ENCODE data around the gene DOCK6.

DOCK6 gene, protein sequence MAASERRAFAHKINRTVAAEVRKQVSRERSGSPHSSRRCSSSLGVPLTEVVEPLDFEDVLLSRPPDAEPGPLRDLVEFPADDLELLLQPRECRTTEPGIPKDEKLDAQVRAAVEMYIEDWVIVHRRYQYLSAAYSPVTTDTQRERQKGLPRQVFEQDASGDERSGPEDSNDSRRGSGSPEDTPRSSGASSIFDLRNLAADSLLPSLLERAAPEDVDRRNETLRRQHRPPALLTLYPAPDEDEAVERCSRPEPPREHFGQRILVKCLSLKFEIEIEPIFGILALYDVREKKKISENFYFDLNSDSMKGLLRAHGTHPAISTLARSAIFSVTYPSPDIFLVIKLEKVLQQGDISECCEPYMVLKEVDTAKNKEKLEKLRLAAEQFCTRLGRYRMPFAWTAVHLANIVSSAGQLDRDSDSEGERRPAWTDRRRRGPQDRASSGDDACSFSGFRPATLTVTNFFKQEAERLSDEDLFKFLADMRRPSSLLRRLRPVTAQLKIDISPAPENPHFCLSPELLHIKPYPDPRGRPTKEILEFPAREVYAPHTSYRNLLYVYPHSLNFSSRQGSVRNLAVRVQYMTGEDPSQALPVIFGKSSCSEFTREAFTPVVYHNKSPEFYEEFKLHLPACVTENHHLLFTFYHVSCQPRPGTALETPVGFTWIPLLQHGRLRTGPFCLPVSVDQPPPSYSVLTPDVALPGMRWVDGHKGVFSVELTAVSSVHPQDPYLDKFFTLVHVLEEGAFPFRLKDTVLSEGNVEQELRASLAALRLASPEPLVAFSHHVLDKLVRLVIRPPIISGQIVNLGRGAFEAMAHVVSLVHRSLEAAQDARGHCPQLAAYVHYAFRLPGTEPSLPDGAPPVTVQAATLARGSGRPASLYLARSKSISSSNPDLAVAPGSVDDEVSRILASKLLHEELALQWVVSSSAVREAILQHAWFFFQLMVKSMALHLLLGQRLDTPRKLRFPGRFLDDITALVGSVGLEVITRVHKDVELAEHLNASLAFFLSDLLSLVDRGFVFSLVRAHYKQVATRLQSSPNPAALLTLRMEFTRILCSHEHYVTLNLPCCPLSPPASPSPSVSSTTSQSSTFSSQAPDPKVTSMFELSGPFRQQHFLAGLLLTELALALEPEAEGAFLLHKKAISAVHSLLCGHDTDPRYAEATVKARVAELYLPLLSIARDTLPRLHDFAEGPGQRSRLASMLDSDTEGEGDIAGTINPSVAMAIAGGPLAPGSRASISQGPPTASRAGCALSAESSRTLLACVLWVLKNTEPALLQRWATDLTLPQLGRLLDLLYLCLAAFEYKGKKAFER (N-terminal part only)

DNA sequence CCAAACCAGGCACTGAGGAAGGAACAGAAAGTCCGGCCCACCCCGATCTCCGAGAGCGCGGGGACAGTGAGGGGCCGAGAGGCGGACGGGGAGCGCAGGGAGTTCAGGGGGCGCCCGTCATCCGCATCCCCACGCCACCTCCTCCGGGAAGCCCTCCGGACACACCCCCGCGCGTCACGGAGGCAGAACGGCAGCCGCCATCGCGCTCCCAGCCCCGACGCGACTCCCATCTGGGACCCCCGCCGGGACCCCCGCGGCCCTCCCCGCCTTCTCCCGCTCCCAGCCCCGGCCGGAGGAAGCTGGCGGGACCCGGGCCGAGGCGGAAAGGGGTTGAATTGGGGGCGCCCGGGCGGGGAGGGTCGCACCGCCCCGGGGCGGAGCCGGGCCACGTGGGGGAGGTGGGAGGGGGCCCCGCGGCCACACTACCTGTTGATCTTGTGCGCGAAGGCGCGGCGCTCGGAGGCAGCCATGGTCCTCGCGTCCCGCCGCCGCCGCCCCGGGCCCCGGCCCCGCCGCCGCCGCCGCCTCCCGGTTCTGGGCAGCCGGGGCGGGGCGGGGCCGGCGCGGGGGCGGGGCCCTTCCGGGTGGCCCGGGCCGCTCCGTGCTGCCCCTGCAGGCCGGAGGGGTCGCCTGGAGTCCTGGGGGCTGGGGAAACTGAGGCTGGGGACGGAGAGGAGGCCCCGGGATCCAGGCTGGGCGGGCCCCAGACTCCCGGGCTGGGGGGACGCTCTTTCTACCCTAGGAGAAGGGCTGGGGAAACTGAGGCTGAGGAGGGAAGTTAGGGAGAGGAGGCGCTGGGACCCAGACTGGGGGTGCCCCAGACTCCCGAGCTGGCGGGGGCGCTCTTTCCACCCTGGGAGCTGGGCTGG lies at the start of gene DOCK6:
TSS of gene DOCK6 (minus strand) at position 554 of the 869 bp plus-strand sequence. CDS start at position 470, 84 bp downstream.
- FAIRE-seq: no peak

DNA sequence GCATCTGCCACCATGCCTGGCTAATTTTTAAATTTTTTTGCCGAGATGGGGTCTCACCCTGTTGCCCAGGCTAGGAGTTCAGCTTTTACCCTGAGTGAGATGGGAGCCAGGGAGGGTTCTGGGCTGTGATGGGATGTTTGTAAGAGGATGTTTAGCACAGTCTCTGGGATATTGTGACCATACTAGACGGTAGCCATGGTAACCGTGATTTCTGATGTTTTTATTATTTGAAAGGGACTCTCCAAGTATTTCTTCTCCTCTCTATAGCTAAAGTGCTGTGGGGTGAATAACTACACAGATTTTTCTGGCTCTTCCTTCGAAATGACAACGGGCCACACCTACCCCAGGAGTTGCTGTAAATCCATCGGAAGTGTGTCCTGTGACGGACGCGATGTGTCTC lies 44.0 kb upstream of the DOCK6 start:
- FAIRE-seq: no peak

DNA sequence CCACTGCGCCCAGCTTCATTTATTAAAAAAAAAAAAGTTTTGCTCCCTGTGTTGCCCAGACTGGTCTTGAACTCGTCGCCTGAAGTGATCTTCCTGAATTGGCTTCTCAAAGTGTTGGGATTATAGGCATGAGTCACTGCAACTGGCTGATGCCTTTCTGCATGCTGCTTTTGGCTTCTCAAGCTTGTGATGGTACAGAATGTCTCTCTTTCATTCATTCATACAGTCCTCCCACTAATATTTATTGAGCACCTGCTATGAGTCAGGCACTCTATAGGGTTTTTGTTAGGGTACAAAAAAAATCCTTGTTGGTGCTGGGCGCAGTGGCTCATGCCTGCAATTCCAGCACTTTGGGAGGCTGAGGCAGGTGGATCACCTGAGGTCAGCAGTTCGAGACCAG lies 42.6 kb upstream of the DOCK6 start:
- no peak for FAIRE-seq

DNA sequence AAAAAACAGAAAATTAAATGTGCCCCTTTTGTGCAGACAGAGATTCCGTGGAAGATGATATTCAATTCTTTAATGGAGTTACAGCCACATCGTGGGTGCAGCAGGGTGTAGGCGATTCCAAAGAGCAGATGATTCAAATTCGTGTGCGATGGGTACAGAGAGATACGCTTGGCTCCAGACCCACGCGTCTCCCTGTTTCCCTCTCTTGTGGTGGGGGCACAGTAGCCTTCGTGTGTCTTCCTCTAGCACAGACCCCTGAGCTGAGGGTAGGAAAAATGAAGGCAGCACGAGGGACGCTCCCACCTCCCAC lies 38.4 kb upstream of the DOCK6 start:
- no peak for FAIRE-seq

DNA sequence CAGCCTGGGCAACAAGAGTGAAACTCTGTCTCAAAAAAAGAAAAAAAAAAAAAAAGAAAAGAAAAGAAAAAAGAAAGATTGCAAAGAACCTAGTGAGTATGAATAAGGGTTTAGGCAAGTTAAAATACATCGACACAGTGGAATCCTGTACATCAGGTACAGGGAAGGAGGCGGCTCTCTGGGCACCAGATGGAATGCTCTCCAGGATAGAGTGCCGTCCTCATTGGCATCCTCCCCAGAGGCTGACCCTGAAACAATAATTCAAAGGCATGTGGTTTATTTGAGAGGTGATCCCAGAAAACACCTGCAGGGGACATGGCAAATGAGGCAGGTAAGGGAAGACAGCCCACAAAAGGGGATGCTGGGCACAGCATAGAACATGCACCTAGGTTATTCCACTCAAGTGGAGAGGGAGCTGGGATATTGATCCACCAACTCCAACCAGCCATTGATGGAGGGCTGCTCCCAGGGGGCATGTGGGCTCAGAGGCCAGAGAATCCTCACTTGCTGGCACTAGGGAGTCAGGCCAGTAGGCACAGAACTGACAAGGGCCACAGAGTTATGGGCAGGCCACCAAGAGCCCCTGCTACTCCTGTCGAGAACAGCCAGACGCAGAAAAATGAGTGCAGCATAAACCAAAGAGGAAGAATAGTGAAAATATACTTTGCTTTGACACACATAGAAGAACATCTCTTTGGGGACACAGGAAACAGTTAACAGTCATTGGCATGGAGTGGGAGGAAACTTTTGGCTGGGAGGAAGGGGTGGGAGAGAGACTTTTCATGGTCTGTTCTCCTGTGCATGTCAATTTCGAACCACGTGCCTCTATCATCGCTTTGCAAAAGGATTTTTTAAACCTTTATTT lies 37.9 kb upstream of the DOCK6 start:
- no peak for FAIRE-seq

DNA sequence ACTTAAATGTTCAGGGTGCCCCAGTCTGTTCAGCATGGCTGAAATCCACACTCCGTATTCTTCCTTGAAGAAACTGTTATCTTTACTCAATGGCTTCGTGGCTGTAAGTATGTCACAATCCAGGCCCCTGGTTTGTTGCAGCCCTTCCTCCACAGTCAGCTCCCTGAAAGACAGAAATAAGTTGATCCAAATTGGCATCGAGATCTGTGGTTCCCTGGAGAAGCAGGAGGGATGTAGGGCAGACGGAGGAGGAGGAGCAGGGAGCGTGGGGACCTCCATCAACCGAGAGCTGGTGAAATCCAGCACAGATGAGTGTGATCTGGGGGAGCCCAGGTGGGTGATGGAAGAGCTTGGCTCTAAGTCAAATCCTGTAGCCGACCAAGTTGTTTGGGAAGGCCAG lies 33.9 kb upstream of the DOCK6 start:
- FAIRE-seq: no peak

DNA sequence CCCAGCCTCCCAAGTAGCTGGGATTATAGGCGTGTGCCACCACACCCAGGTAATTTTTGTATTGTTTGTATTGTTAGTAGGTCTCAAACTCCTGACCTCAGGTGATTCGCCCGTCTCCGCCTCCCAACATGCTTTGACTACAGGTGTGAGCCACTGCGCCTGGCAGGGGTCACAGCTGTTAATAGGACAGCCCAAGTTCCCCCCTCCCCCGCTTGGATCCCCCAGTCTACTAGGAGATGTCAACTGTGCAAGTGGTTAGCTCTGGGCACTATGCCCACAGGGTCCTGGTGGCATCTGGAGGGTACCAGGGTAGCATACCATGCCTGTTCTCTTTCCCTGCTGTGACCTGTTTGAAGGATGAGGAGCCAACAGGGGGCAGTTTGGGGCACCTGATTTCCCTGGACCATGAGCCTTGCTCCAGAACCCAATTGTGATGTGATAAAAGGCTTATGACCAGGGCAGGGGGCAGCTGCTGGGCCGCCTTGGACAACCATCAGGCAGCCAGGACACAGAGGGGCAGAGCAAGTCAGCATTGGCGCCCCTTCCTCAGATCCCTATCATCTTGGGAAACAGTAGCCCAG lies 33.4 kb upstream of the DOCK6 start, which contains the start of gene TSPAN16:
TSS of gene TSPAN16 (plus strand) at position 496 of the 581 bp plus-strand sequence. CDS start 138 bp downstream, outside the sequence.
- FAIRE-seq: no peak

DNA sequence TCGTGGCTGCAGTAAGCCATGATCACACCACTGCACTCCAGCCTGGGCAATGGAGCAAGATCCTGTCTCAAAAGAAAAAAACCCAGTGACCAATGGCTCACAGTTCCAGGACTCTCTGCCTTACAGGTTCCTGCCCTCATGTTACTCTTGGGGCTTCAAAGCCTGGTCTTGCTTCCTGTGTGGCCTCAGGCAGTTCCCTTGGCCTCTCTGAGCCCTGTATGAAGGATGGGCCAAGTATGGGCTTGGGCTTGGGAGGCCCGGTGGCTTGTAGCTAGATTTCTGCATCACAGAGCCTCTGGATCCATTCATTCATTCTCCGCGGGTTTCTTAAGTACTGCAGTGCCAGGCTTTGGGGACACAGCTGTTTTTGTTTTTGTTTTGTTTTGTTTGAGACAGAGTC lies 32.9 kb upstream of the DOCK6 start:
- no peak for FAIRE-seq

DNA sequence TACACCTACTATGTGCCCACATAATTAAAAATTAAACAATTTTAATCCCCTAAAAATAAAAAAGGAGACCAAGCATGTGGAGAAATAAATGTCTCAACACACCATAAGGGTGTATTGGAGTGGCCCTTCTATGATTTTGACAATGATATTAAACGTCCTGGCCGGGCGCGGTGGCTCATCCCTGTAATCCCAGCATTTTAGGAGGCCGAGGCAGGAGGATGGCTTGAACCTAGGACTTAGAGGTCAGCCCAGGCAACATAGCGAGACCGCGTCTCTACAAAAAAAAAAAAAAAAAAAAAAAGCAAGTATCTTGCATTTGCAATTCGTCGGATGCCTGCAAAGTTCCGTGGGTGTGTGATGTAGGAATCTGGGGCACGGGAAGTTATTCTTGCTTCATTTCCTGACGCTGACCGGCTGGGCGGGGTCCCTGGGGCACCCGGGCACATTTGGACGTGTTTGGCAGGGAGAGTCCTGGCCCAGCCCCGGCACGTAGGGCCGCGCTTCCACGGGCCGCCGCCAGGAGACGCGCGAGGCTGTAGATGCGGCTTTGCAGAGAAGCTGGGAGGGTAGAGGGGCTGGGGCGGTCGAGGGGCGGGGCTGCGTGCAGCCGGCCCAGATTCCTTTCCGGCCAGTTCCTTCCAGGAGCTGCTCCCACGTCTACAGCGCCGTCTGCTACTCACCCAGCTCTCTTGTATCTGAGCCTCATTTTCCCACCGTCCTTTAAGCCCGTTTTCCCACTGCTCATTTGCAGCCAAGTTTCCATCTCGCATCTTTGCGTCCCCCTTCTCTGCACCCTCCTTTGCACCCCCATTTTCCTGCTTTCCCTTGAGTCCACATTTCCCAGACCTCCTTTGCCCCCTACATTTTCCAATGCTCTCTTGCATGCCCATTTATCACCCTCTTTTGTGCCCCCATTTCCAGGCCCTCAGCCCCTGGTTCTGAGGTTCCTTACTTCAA lies 31.4 kb upstream of the DOCK6 start:
- no peak for FAIRE-seq

DNA sequence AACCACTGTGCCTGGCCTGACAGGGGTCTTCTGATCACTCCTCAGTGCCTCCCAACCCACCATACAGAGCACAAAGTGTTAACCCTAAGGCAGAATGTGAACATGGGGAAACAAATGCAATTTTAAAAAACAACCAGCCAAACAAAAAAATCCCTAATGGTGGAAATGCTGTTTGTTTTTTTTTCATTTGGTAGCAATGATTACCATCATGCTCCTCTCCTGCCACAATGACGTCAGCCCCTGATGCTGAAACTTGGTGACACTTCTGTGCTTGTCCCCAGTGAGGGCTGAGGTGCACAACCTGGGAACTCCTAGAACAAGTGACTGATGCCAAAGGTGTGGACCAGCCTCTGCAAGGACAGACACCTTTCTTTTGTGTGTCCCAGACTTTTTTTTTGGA lies 29.7 kb upstream of the DOCK6 start:
- FAIRE-seq: no peak

DNA sequence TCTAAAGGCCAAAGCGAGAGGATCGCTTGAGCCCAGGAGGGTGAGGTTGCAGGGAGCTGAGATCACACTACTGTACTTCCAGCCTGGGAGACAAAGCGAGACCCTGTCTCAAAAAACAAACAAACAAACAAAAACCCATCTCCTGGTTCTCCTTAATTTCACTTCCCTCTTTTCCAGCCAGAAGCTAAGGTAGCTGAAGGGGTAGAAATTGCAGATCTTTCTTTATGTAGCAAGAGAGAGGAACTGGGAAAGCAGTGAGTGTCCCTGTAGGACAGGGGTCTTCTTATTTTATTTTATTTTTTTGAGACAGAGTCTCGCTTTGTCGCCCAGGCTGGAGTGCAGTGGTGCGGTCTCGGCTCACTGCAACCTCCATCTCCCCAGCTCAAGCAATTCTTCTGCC lies 29.1 kb upstream of the DOCK6 start:
- FAIRE-seq: no peak

DNA sequence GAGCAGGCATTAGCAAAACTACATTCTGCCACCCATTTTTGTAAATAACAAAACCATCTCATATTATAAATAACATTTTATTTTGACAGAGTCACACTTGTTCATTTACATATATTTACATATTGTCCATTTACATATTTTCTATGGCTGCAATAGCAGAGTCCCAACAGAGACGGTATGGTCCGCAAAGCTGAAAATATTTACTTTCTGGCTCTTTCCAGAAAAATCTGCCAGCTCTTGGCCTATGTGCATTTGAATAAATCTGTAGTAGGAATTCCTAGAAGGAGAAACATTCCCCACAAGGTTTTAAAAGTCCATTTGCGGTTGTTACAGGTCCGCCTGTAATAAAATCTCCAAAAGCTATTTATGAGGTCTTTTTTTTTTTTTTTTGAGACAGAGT lies 27.9 kb upstream of the DOCK6 start:
- FAIRE-seq: no peak

DNA sequence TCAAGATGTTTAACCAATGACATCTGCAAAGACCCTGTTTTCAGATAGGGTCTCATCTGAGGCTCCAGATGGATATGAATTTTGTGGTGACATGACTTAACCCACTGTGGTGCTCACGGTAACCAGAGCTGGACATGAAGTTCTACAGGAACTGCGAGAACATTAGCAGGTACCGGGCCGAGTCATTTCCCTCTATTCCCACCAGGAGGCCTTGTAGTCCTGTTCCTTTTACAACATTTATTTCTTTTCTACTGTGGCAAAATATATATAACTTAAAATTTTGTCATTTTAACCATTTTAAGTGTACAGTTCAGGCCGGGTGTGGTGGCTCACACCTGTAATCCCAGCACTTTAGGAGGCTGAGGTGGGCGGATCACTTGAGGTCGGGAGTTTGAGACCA lies 26.0 kb upstream of the DOCK6 start:
- no peak for FAIRE-seq

DNA sequence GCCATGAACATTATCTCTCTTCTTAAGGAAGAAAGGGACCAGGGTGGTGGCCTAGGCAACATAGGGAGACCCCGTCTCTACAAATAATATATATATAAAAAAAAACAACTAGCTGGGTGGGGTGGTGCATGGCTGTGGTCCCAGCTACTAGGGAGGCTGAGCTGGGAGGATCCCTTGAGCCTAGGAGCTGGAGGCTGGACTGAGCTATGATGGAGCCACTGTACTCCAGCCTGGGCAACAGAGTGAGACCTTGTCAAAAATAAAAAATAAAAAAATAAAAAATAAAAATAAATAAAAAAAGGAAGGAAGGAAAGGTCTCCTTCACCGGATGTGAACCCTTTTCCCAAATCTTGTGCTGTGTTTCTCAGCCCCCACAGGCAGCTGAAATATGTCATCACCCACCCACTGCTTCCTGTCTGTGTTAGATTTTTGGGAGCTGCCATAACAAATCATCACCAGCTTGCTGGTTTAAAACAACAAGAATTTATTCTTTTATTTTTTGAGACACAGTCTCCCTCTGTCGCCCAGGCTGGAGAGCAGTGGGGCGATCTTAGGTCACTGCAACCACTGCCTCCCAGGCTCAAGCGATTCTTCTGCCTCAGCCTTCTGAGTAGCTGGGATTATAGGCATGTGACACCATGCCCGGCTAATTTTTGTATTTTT lies 24.1 kb upstream of the DOCK6 start:
- FAIRE-seq: no peak

DNA sequence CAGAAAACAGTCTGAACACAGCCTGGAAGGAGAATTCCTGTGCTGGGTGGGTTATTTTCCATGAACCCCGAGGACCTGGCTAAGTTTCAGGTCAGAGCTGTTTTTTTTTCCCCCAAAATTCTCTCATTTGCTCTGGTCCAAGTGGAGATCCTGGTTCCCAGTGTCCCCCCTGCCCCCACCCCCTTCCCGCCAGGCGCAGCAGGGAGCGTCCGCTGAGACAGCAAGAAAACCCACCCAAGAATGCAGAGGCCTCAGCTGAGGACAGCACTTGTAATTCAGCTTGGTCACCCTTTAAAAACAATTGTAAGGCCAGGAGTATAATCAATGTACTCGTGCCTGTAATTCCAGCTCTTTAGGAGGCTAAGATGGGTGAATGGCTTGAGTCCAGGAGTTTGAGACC lies 22.2 kb upstream of the DOCK6 start:
- FAIRE-seq: no peak

DNA sequence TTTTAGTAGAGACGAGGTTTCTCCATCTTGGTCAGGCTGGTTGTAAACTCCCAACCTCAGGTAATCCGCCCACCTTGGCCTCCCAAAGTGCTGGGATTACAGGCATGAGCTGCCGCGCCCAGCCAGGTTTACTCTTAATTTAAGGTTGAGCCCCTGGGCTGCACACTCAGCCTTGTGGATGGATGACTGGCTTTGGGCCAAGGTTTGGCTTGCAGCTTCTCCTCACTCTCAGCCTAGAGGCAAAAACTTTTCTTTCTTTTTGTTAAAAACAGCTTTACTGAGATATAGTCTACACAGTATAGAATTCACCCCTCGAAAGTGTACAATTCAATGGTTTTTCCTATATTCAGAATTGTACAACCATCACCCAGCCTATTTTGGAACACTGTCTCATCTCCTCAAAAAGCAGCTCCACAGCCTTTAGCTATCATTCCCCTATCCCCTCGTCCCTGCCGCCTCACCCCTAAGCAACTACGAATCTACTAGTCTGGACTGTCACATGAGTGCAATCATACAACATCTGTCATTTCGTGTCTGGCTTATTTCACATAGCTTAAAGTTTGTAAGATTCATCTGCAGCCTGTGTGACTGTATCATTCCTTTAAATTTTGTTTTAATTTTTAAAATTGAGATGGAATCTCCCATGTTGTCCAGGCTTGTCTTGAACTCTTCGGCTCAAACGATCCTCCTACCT lies 19.2 kb upstream of the DOCK6 start:
- no peak for FAIRE-seq

DNA sequence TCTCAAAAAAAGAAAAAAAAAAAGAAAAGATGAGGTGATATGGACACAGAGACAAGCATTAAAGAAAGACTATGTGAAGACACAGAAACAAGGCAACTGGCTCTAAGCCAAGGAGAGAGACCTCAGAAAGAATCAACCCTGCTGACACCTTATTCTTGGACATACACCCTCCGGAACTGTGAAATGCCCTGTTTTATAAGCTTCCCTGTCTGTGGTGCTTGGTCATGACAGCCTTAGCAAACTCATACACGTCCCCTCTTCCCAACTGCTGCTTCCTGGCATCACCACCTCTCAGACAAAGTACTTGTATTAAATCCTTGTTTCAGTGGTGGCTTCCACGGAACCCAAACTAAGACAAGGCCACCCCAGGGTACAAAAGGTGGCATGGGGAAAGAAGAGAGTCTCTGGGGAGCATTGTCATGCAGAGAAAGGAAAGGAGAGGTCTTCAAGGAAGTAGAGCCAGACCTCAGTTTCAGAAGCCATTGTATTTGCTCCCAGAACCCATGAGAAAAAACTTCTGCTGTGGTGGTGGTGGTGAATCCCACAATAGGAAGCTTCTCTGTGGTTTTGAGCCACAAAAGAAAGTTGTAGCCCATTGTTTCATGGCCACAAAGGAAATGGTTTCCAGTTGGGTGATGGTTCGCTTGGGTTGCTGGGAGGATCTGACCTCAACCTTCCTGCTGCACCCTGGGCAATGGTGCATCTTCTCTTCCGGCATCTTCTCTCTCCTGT lies 17.3 kb upstream of the DOCK6 start:
- FAIRE-seq: no peak

DNA sequence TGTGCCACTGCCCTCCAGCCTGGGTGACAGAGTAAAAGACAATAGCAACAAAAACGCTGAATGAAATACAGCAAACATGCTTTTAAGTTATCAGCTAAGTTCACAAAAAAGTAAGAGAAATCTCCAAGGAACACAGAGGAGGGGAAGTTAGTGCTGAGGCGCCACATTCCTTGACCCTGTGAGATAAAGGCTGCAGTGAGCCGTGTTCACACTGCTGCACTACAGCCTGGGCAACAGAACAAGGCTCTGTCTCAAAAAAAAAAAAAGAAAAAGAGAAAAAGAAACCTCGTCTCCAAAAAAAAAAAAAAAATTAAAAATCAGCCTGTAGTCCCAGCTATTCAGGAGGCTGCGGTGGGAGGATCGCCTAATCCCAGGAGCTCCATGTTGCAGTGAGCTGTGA lies 16.3 kb upstream of the DOCK6 start:
- FAIRE-seq: no peak

Data from TTC549 (cell line).